ENCODE measurements around the gene IQSEC1. TPM values are rescaled to one million over a fixed set of nuclear protein-coding genes. Genes with fewer than 3 reads are reported as not detected.

IQSEC1 gene
- total RNA-seq, 4 donors from 2014 or later = 33.6 to 72.0 (median 55.9) TPM

DNA sequence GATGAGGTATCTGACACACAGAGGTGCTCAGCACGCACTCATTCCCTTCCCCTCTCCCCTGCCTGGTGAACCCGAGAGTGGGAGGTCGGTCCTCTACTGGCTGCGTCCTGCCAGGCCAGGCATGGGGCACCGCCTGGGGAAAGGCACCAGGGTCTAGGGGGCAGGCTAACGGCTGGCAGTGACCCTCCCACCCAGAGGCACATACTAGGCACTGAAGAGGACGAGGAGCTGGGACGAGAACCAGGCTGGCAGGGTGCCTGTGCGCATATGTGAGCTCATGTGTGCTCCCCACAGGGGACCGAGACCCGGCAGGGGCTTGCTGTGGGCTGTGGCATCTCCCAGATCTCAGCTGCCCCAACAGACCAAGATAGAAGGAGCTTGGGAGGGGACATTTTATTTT, 86.7 kb downstream of the IQSEC1 start:
- DNase-seq (ENCODE audit: low spot score) = no peak
- ATAC-seq (ENCODE audit: low FRiP score) = no peak
- TF ChIP-seq, protein P1, sequence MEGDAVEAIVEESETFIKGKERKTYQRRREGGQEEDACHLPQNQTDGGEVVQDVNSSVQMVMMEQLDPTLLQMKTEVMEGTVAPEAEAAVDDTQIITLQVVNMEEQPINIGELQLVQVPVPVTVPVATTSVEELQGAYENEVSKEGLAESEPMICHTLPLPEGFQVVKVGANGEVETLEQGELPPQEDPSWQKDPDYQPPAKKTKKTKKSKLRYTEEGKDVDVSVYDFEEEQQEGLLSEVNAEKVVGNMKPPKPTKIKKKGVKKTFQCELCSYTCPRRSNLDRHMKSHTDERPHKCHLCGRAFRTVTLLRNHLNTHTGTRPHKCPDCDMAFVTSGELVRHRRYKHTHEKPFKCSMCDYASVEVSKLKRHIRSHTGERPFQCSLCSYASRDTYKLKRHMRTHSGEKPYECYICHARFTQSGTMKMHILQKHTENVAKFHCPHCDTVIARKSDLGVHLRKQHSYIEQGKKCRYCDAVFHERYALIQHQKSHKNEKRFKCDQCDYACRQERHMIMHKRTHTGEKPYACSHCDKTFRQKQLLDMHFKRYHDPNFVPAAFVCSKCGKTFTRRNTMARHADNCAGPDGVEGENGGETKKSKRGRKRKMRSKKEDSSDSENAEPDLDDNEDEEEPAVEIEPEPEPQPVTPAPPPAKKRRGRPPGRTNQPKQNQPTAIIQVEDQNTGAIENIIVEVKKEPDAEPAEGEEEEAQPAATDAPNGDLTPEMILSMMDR (IDR thresholded peaks at IDR 0.05) = no peak

DNA sequence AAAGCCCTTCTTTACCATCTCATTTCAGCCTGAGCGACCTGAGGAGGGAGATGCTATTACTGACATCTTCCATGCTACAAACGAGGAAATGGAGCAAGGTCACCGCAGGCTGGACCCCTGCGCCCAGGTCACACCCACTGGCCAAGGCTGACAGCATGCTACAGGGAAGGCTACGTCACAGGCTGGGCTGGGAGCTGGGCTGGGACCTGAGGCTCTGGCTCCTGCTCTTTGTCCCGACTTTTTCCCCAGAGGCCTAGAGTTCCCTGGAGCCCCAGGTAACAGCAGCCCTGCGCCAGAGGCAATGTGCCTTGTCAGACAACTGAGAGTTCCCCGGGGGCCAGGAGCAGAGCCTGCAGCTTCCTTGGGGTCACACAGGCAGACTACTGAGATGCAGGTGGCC, 87.2 kb downstream of the IQSEC1 start:
- DNase-seq (ENCODE audit: low spot score) (no peak), ATAC-seq (ENCODE audit: low FRiP score) (no peak)
- TF ChIP-seq, protein P1 (IDR thresholded peaks at IDR 0.05) = no peak

DNA sequence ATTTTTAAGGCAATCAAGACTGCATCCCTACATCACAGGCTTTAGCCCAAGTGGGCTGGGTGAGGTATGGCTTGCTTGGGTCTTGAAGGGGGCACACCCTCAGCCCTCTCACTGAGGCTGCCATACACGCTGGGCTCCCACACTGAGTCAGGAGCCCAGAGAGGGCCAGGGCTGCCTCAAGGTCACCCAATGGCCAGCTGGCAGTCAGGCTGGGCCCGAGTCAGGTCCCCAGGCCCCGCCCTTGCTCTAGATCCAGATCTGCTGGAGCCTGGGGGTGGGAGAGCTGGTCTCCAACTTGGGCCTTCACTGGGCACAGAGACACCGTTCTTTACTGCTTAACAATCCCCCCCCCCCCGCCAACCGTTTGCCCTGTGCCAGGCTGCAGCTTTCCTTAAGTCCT, 88.1 kb downstream of the IQSEC1 start:
- DNase-seq (ENCODE audit: low spot score) (no peak), ATAC-seq (ENCODE audit: low FRiP score) (no peak)

DNA sequence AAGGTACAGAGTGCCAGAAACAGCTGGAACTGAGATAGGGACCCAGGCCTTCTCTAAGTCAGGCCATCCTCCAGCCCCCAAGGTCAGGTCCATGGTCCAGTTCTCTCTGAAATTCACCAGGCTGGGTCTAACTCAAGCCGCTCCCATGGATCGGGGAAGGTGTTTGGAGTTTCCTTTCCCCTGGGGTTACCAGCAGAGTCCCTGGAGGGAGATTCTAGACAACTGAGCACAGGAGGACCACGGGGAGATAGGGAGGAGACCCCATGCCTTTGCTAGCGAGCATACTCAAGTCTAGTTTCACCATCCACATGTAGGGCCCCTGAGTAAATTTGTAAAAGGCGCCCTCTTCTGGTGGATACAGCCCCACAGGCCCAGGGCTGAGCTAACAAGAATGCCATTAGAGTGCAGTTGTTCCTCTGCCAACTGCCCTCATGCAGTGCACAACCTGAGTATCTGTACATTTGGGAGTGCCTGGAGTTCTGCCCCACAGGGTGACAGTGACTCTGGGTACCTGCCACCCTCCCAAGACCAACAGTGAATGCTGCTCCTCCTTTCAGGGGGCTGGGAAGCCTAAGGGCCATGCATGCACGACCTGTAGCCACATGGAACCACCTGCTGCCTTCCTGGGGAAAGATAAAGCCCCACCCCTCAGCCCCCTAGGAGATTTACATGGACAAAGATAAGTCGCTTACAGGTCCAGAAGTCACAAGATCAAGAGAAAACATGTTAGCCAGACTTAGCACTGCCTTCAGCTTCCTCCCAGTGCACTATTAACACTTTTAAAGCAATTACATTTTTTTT, 89.0 kb downstream of the IQSEC1 start:
- DNase-seq (ENCODE audit: low spot score) (no peak), ATAC-seq (ENCODE audit: low FRiP score) (peak; percentile 62)
- TF ChIP-seq, protein P1 (IDR thresholded peaks at IDR 0.05) = peak in 1 of 3 donors; percentile 25

More for the DNA sequence above, 88.1 kb downstream of the IQSEC1 start:
- TF ChIP-seq, protein P1 (IDR thresholded peaks at IDR 0.05) = no peak

DNA sequence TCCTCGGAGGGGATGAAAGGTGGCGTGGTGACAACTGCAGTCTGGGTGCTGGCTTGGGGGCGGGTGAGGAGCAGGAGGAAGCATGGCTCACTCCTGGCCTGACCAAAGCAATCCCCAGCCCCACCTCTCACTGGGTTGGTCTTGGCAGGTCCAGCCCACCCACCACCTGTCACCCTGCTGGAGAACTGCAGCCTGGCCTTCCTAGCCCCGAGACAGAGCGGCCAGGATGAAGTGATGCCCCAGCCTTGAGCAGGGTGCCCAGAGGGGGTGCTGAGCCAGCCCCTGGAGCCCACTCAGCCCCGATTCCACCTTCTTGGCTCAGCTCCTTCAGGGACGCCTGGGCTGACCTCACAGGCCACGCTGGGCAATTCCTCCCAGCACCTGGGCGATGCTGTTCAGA, 89.9 kb downstream of the IQSEC1 start:
- DNase-seq (ENCODE audit: low spot score) (no peak), ATAC-seq (ENCODE audit: low FRiP score) (no peak)
- TF ChIP-seq, protein P1 (IDR thresholded peaks at IDR 0.05) = no peak

DNA sequence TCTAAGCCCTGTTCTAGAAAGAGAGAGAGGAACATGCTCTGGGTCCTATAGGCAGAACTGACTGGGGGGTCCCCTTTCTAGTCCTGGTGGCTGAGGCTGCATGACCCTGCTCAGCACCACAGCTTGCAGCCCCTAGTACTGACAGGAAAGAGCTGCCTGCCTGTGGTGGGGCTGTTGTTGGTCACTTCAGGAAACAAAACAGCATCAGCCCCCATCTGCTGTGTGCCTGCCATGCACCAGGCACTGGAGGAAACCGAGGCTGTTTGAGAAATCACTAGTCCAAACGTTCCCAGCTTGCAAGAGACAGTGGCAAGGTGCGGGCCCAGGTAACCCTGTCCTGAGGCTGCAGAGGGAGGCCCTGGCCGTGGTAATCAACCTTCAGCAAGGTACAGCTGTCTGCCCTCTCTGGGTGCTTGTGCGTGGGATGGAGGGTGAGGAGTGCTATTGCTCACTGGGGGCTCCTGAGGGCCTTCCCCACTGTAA, 90.6 kb downstream of the IQSEC1 start:
- no peak for DNase-seq (ENCODE audit: low spot score)
- ATAC-seq (ENCODE audit: low FRiP score) = no peak

More for the DNA sequence above, 90.6 kb downstream of the IQSEC1 start:
- TF ChIP-seq, protein P1 (IDR thresholded peaks at IDR 0.05) = no peak

All from omental fat pad (tissue), 4 donors.